HFFc6 (cell line): ENCODE data around the gene RCL1. TPM values are rescaled to one million over a fixed set of nuclear protein-coding genes. Genes with fewer than 3 reads are reported as not detected.
A peak's percentile ranks its signal among the peaks of the same experiment; 100 is the strongest.
"Not testable (repeated sequence)": the region's sequence is repeated elsewhere in the genome, so short reads cannot be mapped to it uniquely, and the experiment has no call there.

ENCODE experiments used
- DNase-seq: peaks from one replicate; pipeline ENCODE4 v3.0.0-alpha.2; 2018
- H3K27ac Mint-ChIP-seq: 2 replicates; pipeline ENCODE4 v1.8.0; 2020; ENCODE audit warnings: mild to moderate bottlenecking, mixed read lengths
- H3K27me3 Mint-ChIP-seq: 2 replicates; pipeline ENCODE4 v1.8.0; 2021; ENCODE audit warnings: mild to moderate bottlenecking, moderate library complexity, mixed read lengths; ENCODE audit not compliant: insufficient read depth
- H3K36me3 Mint-ChIP-seq: 2 replicates; pipeline ENCODE4 v1.8.0; 2021; ENCODE audit warnings: low read depth, mixed read lengths
- H3K4me1 Mint-ChIP-seq: 2 replicates; pipeline ENCODE4 v1.8.0; 2020; ENCODE audit warnings: low read depth, mixed read lengths
- H3K4me3 Mint-ChIP-seq: 2 replicates; pipeline ENCODE4 v1.8.0; 2020; ENCODE audit warnings: mild to moderate bottlenecking, moderate library complexity, mixed read lengths
- H3K9me3 Mint-ChIP-seq: 2 replicates; pipeline ENCODE4 v1.8.0; 2020; ENCODE audit warnings: mild to moderate bottlenecking, mixed read lengths
- total RNA-seq, 6 experiments: library from RNA; stranded (reverse); fragmentation: NEBNext Ultra II Directional; extraction: Animal tissue kit (Norgen Biotek cat#: 25700); gene quantifications; 2 replicates in 1 of 6; 3 replicates in 5 of 6; pipeline ENCODE4 v1.2.3, GENCODE V29; 2021
- TF ChIP-seq, protein P1 (sequence below): fragments of 200-600 bp; sonication (generic); IDR thresholded peaks from 2 replicates; pipeline ENCODE4 v1.5.0; 2021; ENCODE audit warnings: antibody characterized with exemption, mild to moderate bottlenecking

The RCL1 gene
- total RNA-seq, 6 experiments from 2014 or later = 7.4 to 9.8 (median 8.1) TPM

DNA sequence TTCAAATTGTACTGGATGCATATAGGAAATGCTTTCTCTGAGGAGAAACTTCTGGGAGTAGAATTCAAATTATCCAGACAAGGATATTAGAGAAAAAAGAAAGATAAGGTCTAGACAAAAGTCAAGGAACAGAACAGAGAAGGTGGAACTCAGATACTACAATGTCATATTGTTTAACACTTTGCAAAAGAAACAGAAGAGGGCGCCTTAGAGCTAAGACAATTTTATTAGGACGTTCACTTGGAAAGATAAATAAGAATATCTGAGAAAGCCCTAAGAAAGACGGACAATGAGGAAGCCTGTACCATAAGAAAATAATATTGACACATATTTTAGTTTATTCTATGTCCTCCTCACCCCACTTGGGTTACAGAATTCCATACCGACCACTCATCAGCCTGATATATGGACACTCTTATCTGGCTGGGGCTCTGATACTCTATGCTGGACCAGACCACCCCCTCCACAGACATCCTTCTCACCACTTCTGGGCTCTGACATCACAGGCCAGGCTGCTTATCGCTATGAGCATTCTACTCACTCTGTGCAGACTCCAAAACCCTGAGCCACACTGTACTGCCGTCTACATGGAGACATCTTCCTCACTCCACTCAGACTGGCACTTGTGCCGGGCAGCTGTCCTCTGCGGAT lies 42.6 kb upstream of the RCL1 start:
- peaks cover 21% of the 10 kb centered on the region for H3K4me1 Mint-ChIP-seq
- peaks cover 2% of the 10 kb centered on the region; the same call in 1 of the 2 replicates for H3K27me3 Mint-ChIP-seq
- H3K9me3 Mint-ChIP-seq = no peaks in the 10 kb centered on the region
- H3K27ac Mint-ChIP-seq = no peak overlapping the region
- no peak overlapping the region for H3K4me3 Mint-ChIP-seq
- peak; percentile 56 for DNase-seq
- TF ChIP-seq, protein P1, sequence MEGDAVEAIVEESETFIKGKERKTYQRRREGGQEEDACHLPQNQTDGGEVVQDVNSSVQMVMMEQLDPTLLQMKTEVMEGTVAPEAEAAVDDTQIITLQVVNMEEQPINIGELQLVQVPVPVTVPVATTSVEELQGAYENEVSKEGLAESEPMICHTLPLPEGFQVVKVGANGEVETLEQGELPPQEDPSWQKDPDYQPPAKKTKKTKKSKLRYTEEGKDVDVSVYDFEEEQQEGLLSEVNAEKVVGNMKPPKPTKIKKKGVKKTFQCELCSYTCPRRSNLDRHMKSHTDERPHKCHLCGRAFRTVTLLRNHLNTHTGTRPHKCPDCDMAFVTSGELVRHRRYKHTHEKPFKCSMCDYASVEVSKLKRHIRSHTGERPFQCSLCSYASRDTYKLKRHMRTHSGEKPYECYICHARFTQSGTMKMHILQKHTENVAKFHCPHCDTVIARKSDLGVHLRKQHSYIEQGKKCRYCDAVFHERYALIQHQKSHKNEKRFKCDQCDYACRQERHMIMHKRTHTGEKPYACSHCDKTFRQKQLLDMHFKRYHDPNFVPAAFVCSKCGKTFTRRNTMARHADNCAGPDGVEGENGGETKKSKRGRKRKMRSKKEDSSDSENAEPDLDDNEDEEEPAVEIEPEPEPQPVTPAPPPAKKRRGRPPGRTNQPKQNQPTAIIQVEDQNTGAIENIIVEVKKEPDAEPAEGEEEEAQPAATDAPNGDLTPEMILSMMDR = peak; percentile 80
- H3K36me3 Mint-ChIP-seq = no peaks in the 10 kb centered on the region

DNA sequence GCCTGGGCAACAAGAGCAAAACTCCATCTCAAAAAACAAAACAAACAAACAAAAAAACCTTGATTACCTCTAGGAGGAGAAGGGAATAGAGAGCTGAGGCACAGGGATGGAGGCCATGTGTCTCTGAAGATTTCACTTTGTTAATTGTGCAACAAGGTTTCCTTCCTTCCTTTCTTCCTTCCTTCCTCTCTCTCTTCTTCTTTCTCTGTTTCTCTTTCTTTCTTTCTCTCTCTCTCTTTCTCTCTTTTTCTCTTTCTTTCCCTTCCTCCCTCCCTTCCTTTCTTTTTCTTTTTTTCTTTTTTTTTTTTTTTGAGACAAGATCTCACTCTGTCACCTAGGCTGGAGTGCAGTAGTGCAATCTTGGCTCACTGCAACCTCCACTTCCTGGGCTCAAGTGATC lies 38.2 kb upstream of the RCL1 start:
- H3K36me3 Mint-ChIP-seq, H3K27ac Mint-ChIP-seq, H3K27me3 Mint-ChIP-seq, DNase-seq, H3K4me3 Mint-ChIP-seq, H3K9me3 Mint-ChIP-seq: not testable (repeated sequence)
- peaks cover 20% of the 10 kb centered on the region for H3K4me1 Mint-ChIP-seq

DNA sequence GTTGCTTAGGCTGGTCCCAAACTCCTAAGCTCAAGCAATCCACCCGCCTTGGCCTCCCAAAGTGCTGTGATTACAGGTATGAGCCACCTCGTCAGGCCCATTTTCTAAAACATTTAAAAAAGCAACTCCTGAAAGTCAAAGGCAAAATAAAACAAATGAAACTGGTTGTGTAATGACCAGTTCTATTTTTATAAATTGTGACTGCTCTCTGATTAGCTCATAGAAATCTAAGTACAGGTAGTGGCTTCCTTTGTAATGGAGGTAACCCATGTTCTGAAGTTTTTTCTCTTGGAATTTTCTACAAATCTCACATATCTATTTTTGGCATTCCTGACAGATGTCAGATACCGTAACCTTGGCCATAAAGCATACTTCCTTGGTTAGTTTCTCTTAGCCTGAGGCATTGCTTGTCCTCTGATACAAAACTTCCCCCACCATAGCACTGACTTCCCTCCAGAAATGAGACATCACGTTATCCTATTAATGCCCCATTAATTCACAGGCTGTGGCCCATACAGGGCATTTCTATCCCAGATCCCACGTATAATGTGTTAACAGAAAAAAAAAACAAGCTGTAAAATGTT lies 37.6 kb upstream of the RCL1 start:
- no peak for DNase-seq
- H3K4me3 Mint-ChIP-seq = no peak overlapping the region
- no peaks in the 10 kb centered on the region for H3K36me3 Mint-ChIP-seq

DNA sequence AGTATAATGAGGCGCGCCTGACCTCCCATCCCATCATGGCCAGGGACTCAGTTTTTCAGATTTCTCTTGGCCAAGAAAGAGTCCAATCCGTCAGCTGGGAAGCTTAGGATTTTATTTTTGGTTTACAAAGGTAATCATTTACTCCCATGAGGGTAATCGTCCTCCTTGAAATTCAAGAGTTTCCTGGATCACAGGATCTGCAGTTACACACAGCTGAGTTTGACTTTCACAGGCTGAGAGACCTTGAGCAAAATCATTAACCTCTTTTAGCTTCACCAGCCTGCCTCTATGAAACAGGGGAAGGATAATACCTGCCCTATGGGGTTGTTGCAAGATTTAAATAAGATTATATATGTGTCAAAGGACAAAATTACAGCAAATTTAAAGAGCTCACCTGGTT lies 36.3 kb upstream of the RCL1 start:
- Mint-ChIP-seq H3K27ac (no peak overlapping the region), H3K36me3 (no peaks in the 10 kb centered on the region), H3K4me3 (no peak overlapping the region), H3K9me3 (no peaks in the 10 kb centered on the region), H3K27me3 (peaks cover 2% of the 10 kb centered on the region; the same call in 1 of the 2 replicates), H3K4me1 (peaks cover 11% of the 10 kb centered on the region)
- TF ChIP-seq, protein P1 = no peak
- no peak for DNase-seq

More for the DNA sequence above, 37.6 kb upstream of the RCL1 start:
- Mint-ChIP-seq H3K27me3 (peaks cover 2% of the 10 kb centered on the region; the same call in 1 of the 2 replicates), H3K9me3 (no peaks in the 10 kb centered on the region), H3K4me1 (peaks cover 17% of the 10 kb centered on the region), H3K27ac (no peak overlapping the region)
- TF ChIP-seq, protein P1 = no peak

DNA sequence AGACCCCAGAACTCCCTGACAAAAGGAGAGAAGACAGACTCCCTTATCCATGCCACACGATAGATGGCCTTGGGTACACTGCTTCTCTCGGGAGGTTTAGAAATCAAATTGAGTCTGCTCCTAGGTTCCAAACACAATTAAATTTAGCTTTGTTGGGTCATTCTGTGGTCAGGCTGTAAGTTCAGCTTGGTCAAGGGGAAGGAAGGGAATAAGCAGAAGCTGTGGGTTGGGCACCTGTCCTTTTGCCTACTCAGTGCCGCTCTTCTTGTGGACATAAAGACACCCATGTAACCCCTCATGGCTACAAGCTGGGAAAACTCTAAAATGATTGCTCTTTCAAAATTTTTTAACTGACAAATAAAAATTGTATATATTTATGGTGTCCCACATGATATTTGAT lies 32.6 kb upstream of the RCL1 start:
- no peaks in the 10 kb centered on the region for H3K9me3 Mint-ChIP-seq
- no peak overlapping the region for H3K27ac Mint-ChIP-seq
- H3K4me1 Mint-ChIP-seq = peaks cover 22% of the 10 kb centered on the region
- DNase-seq = no peak
- TF ChIP-seq, protein P1 = no peak
- no peaks in the 10 kb centered on the region for H3K36me3 Mint-ChIP-seq
- H3K27me3 Mint-ChIP-seq = peaks cover 2% of the 10 kb centered on the region; the same call in 1 of the 2 replicates
- H3K4me3 Mint-ChIP-seq = no peak overlapping the region
